Skin of body (tissue), 2 donors: Measurements from ENCODE around the gene HTRA3. TPM values are rescaled to one million over a fixed set of nuclear protein-coding genes. Genes with fewer than 3 reads are reported as not detected.

ENCODE experiments used
- DNase-seq: peaks from one replicate; lab custom pipeline; 2025; lab: John Stamatoyannopoulos, UW
- total RNA-seq: library from RNA; depleted of rRNA; stranded (reverse); fragments of >200 nt; gene quantifications from one replicate; pipeline ENCODE4 v1.2.3, GENCODE V29; 2014

Gene HTRA3
- total RNA-seq, 1 donor from 2014 or later, result 25.8 TPM

DNA sequence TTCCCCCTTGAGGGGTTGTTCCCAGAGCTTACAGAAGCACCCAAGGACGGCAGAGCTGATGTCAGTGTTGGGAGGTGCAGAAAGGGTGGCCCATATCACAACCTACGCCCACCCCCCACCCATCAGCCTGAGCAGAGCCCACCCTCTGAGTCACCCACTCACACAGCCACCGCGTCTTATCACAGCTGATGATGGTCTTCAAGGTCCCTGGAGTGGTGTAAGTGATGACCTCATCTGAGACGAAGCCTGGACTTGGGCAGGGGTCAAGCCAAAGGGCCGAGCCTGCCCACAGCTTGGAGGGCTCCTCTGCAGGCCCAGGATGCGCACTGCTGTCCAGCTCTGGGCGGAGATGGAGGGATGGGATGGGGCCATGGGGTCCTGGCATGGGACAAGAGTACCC, 3.0 kb upstream of the HTRA3 start:
- DNase-seq, result no peak

DNA sequence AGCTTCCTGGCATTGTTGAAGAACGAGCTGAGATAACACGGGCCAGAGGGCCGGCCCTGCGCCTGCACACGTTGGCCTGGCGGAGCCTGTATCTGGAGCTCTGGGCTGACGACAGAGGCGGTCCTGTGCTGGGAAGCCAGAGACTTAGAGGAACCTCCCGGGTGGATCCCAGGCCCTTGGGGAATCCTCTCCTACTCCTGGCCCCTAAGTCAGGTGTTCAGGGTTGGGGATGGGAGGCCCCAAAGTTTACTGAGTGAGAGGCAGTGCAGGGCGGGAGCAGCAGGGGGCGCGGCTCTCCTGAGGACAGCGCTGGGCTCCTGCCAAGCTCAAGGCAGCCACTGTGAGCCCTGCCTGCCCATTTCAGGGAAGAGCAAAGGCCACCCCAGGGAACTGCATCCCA, 2.5 kb upstream of the HTRA3 start:
- DNase-seq, result peak; percentile 23

DNA sequence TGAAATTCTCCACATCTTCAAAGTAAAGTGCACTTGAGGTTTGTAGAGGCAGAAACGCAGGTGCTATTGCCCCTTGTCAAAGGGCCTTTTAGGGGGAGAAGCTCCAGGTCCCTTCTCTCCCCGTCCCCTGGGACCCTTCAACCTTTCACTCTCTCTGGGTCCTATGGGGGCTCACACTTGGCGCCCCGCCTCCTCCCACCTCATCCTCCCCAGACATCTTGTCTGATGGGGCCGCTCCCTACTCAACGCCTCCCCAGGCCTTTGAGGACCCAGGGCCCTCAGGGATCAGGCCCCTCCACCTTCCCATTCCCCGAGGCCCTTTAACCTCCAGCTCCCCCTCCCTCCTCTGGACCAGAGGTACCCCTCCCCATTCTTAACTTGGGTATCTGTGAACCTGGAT, 1.3 kb upstream of the HTRA3 start:
- no peak for DNase-seq

DNA sequence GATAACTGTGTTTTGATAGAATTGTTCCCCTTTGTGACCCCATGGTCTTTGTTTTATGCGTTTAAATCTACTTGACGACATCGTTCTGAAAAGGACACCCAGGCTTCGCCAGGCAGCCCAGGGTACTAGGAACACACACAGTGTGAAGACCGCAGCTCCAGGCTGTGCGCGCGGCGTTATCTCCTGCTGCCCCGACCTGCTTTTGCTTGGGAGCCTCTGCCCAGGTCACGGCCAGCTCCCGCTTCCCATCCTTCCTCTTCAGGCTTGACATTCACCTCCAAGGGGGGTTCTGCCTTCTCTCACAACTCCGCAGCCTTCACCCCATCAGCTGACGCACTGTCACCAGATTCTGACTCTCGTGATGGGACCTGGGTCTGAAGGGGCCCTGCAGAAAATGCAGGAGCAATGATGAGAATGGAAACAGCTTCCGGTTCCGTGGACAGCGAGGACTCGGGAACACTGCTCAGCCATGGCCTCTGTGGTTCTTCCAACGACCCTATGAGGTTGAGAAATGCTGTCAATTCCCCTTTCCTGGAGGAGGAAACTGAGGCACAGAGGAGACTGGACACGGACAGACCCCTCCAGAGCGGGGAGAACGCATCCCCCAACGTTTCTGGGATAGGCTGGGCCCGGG, 536 bp upstream of the HTRA3 start:
- no peak for DNase-seq

DNA sequence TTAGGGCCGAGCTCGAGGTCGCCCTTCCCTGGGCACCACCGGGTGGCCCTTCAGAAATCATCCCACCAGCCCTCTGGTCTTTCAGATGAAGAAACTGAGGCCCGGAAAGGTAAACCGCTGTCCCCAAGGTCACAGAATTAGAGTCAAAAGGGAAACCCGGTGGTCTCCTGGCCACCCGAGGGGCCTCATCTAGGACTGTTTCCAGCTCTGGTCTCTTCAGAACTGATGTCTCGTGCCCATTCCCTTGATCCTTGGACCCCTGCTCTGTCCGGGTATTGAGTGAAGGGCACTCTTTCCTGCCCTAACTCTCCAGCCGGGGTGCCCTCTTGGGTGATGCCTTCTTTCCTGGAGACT, 841 bp downstream of the HTRA3 start:
- no peak for DNase-seq

DNA sequence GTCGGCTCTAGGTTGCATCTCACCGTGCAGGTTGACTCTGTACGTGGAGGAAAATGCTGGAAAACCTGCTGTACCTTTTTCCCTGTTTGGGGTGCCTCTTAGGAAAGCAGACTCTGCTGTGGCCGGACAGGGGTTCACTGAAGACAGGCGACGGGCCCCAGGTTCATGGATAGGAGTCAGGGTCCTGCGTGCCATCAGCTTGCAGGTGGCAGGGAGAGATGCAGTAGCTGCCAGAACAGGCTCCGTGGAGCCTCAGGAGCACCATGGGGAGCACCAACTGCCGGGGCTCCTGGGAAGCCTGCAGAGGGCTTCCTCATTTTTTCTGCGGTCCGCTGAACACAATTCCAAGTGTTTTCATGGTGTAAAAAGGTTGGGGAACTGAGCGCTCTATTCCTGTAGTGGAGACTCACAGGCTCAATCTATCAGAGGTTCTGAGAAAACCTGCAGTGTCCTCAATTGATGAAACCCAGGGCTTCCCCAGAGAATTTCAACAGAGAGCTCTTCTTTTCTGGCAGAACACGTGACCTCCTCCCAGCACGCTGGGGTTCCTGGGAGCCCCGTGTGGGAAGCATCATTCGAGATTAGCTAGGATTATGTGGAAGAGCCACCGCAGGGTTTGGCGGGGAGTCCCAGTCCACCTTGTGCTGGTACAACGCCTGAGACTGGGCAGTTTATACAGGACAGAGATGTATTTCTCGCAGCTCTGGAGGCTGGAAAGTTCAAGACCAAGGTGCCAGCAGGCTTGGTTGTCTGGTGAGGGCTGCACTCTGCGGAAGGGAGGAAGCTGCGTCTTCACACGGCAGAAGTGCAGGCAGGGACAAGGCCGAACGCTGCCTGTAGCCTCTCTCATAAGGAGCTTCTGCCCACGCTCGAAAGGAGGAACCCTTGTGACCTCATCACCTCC, 1.6 kb downstream of the HTRA3 start:
- no peak for DNase-seq

DNA sequence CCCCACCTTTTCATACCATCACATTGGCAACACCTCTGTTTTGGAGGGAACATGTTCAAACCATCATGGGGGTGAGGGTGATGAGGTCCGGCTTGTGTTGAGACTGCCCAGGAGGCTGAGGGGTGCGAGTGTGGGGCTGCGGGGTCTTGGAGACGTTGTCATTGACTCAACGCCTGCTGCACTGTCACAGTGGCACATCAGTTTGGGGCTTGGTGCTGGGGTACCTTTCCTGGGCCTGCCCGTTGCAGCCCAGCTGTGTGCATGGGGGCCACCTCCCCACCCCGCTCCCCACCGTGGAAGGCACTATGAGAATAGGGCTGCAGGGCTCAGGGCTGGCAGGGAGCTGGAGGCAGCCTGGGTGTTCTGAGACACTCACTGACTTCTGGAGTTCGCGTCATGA, 2.3 kb downstream of the HTRA3 start:
- DNase-seq, result no peak

DNA sequence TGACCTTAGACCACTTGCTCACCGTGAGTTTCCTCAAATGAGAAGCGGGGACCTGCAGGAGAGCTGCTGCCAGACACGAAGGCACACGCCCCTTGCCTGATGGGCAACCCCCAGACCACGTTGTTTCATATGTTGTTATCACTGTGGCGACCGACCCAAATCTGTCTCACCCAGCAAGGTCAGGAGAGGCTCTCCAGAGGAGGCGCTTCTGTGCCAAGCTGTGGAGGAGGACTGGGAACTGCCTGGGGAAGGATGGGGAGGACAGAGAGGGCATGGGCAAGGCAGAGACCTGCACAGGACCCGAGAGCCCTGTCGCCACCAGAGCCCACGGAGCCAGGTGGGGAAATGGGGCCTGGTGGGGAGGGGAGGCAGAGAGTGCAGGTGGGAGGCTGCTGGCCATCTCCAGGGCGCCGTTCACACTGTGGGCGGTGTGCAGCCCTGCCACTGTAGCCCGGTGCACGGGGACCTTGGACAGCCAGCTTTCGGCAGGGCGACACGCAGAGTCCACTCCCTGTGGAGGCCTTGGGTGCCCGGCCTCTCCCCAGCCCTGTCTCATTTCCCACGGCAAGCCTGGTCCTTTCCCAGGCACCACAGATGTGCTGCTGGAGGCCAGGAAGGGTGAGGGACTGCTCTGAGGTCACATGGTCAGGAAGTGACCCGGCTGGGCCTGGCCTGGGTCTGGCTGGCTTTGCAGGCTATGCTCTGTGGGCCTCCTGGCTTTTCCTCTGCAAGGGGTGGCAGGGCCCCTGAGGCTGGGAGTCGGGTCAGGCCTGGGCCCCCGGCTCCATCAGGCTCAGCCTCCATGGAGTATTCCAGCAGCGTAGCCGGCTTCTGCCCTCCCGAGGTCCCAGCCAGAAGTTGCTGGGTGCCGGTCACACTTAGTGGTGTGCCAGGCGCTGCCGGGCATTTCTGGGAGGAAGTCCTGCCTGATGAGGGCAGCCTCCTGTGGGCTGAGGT, 3.2 kb downstream of the HTRA3 start:
- DNase-seq, result no peak

DNA sequence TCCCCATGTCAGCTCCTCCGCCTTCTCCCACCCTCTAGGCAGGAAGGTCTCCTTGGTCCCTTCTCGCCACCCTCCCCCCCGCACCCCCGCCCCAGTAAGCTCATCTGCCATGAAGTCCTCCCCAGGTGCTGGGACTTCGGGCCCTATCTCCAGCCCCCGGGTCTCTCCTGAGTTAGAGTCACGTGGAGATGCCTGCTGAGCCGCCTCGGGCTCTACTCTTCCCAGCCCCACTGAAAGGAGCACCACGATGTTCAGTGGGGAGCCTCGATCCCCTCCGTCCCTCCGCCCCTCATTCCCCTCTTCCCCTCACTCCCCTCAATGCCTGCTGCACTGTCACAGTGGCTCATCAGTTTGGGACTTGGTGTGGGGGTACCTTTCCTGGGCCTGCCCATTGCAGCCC, 3.9 kb downstream of the HTRA3 start:
- DNase-seq, result no peak

DNA sequence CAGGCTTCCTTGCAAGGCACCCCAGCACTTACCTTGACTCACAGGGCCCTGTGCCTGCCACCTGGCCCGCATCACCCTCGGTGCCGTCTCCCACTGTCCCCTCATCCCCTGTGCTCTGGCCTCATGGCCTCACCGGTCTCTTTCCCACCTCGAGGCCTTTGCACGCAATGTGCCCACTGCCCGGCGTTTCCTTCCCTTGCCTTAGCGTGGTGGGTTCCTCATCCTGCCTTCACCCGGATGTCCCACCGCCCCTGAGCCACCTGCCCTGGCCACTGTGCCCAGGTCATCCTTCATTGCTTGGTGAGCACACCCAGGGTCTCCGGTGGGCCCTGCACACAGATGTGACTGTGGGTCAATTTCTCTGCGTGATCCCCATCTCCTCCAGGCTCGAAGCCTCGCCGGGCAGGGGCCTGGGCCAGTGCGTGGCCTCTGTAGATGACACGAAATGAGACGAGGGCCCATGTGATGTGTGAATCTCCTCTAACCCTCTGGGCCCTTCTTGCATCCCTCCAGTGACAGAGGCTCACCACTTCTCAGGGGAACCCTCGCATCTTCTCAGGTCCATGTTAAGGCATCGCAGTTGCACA, 4.6 kb downstream of the HTRA3 start:
- DNase-seq, result no peak

DNA sequence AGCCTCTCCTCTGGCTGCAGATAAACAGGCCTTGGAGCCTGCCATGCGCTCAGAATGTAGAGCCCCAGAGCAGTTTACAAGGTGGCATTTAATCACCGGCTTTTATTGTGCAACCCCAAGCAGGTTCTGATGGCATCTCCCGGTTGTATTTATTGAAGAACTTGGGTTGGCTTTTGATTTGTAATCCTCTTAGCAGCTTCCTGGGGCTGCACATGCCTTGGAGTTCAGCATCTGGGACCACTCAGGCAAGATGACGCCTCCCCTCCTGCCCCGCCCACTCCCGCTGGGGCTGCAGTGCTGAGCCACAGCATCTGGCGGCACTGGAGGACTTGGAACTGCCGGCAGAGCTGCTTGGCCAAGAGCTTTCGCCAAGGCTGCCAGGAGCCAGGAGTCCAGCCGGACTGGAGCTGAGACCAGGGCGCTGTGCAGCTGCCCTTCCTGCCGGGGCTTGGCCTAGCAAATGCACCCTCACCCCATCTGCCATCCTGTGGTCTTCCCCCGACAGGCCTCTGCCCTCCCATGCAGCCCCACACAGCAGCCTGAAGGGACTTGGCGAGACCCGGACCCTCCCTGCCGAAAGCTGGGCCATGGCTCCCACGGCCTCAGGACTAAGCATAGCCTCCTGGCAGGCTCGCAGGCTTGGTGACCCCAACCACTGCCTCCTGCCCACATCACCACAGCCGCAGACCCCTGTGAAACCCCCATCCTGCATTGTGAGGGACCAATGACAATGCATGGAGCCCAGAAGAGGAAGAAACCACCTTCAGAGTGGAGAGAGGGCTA, 5.4 kb downstream of the HTRA3 start:
- DNase-seq, result peak; percentile 91

DNA sequence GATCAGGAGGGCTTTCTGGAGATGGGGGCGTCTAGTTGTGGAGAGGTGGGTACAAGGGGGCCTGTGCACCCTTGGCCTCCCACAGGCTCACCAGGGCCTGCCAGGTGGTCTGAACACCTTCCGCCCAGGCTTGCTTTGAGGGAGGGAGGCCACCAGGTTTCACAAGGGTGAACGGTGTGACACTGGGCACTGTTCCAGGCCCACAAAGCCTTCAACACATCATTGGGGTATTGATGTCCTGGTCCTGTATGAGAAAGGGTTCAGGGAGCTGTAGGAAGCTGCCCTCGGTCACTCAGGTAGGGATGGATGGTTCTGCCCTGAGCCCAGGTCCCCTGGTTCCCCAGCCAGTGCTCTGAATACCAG, 6.0 kb downstream of the HTRA3 start:
- no peak for DNase-seq

DNA sequence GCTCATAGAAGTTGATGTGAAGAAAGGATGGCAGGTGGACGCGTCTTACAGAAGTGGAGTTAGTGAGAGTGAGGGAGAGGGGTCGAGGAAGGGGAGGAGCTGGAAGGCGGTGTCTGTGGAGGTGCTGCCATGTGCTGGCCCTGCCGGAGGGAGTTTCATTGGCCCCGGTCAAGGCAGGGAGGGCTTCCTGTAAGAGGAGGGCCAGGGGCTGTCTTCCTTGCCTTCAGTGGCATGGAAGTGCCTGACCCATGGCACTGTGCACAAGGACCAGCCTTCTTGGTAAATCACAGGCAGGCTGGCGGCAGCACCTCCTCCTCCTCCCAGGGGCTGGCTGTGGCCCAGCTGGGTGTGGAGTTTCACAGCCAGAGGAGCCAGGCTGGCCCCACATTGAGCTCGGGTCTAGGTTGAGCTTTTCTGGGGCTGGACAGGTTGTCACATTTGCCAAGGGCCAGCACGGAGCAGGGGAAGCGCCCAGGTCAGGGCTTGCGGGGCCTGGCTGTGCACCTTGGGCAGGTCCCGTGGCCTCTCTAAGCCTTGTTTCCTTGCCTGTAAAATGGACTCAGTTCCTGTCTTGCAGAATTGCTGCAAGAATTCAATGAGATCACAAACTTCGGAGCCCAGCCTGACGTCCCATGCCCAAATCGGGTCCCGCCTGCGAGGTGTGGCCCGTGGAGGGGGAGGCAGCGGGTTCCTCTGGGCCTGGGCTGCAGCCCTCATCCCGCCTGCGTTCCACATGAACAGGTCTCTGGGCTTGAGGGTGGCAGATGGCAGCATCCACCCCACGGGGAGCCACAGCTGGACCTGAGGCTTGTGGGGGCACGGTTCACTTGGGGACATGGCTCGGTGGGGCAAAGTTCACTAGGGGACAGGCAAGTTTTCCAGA, 7.0 kb downstream of the HTRA3 start:
- peak; percentile 38 for DNase-seq

DNA sequence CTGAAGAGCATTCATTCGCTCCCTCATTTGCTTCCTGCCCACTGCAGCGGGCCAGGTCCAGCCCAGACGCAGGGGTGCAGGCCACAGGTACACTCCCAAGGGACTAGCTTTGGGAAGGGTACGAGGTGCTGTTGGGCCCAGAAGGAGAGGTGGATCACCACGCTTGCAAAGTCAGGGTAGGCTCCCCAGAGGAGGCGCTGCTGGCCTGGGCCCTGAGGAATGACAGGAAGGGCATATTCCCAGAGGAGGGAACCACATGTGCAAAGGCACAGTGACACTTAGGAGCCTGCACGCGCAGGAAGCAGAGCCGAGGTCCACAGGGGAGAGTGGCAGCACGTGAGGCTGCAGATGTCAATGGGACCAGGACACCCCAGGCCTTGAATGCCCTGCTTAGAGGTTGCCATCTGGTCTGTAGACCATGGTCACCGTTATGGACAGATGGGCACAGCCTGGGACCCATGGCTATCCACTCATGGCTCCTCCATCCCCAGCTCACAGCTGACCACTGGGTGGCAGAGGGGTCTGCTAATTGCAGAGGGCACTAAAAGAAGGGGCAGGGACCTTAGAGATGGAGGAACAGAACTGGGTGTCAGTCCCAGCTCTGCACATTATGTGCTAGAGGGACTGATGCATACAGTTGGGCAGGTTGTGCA, 7.9 kb downstream of the HTRA3 start:
- DNase-seq, result no peak

DNA sequence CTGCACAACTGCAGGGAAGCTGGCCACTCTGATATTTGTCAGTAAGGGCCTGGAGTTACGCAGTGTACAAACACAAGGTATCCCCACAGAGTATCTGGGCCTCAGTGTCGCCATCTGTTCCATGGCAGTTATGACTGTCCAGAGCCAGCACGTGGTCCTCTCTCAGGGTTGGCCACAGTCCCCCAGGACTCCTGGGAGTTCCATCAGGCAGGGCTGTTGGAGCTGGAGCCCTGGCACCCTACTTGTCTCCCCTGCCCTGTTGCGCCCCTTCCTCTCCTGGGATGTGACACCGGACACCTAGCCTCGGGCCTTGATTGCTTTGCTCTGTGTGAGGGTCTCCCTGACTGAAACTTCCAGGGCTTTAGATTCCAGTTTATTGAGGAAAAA, 8.4 kb downstream of the HTRA3 start:
- no peak for DNase-seq

DNA sequence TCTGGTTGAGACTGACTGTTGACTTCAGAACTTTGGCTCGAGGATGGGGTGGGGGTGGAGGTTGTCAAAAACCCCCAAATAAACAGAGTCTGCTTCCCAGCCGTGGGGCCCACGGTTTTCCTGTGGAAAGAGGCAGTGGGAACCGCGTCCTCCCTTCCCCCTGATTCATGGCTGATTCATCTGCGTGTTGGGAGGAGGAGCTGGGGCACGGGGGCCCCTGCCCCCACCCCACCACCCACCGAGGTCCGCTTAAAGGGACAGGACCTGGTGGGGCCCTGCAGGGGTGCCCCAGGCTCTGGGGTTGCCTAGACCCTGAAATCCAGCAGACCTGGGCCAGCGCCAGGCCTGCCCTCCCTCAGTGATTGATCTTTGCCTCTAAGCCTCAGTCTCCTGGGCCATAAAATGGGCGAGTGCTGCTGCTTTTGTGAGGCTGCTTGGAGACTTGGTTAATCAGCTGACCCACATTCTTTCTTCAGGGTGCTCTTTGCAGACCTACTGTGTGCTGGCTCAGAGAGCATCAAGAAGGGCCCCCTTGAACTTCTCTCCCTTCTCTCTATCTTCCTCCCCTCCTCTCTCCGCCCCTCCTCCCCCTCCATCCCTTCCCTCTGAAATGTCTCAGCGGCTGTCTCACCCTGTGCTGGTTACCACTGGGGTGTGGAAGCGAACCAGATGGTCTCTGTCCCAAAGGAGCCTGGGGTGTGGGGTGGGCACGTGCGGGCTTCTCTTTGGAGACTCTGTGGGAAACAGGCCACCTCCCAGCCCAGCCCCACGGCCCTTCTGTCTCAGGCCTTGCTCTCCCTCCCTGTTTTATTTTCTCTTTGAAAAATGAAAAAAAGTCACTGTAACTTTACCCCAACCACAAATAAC, 9.1 kb downstream of the HTRA3 start:
- DNase-seq, result peak; percentile 86

DNA sequence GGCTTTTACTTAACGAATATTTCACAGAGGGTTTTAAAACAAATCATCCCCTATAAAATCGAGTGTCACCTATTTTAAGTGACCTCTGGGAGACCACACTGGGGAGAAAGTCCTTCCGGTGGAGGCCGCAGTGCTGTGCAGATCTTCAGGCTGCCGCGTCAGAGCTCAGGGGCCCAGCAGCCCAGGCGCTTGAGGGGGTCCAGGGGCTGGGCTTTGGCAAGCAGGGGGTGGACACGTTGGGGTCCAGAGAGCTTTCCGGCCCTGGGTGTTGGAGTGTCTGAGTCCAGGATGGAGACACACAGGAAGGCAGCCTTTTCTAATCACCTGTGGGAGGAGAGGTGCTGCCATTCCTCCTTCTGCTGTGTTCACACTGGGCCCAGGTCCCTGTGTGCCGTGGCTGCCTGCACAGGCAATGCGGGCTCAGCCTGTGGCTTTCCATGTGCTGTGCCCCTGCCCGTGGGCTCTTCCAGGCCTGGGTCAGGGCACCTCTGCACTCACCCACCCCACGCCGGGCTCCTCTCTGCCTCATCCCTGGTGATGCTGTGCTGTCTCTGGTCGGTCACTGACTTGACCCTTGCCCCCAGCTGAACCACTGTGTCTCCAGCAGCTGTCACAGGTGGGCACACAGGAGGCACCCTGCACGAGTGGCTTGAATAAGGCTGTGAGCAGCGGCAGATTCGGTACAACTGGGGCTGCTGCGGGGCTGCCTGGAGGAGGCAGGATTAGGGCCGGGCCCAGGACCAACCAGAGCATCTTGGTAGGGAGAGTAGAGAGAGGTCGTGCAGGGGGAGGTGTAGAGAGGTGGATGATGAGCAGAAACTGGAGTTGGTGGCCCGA, 10.0 kb downstream of the HTRA3 start:
- DNase-seq, result no peak
